ENCODE data around the gene PRX. TPM values are rescaled to one million over a fixed set of nuclear protein-coding genes. Genes with fewer than 3 reads are reported as not detected.

PRX gene
- total and polyA plus RNA-seq, 9 of the 15 experiments (the other 6 are each of a cell fraction or from before 2014, with no cell fraction given) = 0.65 to 3.5 (median 1.7) TPM; not detected in 2

GRCh38 chr19:40425450-40426287 lies 12.5 kb upstream of the PRX start, which contains the start of gene SERTAD1 (continued):
- TF ChIP-seq JUND (IDR thresholded peaks at IDR 0.05; ENCODE audit: borderline replicate concordance, low read depth, low read length) (peak; percentile 86), JUND (tag; IDR thresholded peaks at IDR 0.05; ENCODE audit: borderline replicate concordance, low read depth, low read length) (peak; percentile 57; the same call in 1 of the 3 replicates), TRIM25 (IDR thresholded peaks at IDR 0.05; ENCODE audit: borderline replicate concordance) (no peak), CBFA2T3 (IDR thresholded peaks at IDR 0.05) (peak; percentile 18; the same call in 1 of the 2 replicates), E2F1 (CRISPR knock-in tag; IDR thresholded peaks at IDR 0.05) (peak; percentile 75), LEF1 (IDR thresholded peaks at IDR 0.05) (0 out of 2 replicates have a peak, but pooled peaks have one; percentile 17), HSF4 (CRISPR knock-in tag; IDR thresholded peaks at IDR 0.05; ENCODE audit: borderline replicate concordance) (no peak), MITF (IDR thresholded peaks at IDR 0.05) (no peak), NFATC3 (IDR thresholded peaks at IDR 0.05) (no peak), MBD1 (CRISPR knock-in tag; IDR thresholded peaks at IDR 0.05) (no peak), PPARD (CRISPR knock-in tag; IDR thresholded peaks at IDR 0.05) (no peak), PHF21A (IDR thresholded peaks at IDR 0.05; ENCODE audit: borderline replicate concordance, low read depth) (peak; percentile 99), PTBP1 (IDR thresholded peaks at IDR 0.05; ENCODE audit: low read depth, low read length) (no peak), NUFIP1 (IDR thresholded peaks at IDR 0.05; ENCODE audit: partially characterized antibody) (no peak)
- TF ChIP-seq, protein P1, sequence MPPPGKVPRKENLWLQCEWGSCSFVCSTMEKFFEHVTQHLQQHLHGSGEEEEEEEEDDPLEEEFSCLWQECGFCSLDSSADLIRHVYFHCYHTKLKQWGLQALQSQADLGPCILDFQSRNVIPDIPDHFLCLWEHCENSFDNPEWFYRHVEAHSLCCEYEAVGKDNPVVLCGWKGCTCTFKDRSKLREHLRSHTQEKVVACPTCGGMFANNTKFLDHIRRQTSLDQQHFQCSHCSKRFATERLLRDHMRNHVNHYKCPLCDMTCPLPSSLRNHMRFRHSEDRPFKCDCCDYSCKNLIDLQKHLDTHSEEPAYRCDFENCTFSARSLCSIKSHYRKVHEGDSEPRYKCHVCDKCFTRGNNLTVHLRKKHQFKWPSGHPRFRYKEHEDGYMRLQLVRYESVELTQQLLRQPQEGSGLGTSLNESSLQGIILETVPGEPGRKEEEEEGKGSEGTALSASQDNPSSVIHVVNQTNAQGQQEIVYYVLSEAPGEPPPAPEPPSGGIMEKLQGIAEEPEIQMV (tag; conservative IDR thresholded peaks at IDR 0.05; ENCODE audit: low read depth) = no peak
- TF ChIP-seq, protein P2, sequence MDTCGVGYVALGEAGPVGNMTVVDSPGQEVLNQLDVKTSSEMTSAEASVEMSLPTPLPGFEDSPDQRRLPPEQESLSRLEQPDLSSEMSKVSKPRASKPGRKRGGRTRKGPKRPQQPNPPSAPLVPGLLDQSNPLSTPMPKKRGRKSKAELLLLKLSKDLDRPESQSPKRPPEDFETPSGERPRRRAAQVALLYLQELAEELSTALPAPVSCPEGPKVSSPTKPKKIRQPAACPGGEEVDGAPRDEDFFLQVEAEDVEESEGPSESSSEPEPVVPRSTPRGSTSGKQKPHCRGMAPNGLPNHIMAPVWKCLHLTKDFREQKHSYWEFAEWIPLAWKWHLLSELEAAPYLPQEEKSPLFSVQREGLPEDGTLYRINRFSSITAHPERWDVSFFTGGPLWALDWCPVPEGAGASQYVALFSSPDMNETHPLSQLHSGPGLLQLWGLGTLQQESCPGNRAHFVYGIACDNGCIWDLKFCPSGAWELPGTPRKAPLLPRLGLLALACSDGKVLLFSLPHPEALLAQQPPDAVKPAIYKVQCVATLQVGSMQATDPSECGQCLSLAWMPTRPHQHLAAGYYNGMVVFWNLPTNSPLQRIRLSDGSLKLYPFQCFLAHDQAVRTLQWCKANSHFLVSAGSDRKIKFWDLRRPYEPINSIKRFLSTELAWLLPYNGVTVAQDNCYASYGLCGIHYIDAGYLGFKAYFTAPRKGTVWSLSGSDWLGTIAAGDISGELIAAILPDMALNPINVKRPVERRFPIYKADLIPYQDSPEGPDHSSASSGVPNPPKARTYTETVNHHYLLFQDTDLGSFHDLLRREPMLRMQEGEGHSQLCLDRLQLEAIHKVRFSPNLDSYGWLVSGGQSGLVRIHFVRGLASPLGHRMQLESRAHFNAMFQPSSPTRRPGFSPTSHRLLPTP (IDR thresholded peaks at IDR 0.05; ENCODE audit: borderline replicate concordance, extremely low read depth, insufficient read length) = peak; percentile 35
